ENCODE measurements around the gene ANO2.

The ANO2 gene

GRCh38 chr12:5736527-5736926 is 208.5 kb downstream of the ANO2 start:
- no peak for ATAC-seq
- TF ChIP-seq TOX (CRISPR knock-in tag; IDR thresholded peaks at IDR 0.05; ENCODE audit: borderline replicate concordance) (no peak), ARNTL (CRISPR knock-in tag; IDR thresholded peaks at IDR 0.05; ENCODE audit: borderline replicate concordance, low read depth) (no peak)
- TF ChIP-seq, protein P1, sequence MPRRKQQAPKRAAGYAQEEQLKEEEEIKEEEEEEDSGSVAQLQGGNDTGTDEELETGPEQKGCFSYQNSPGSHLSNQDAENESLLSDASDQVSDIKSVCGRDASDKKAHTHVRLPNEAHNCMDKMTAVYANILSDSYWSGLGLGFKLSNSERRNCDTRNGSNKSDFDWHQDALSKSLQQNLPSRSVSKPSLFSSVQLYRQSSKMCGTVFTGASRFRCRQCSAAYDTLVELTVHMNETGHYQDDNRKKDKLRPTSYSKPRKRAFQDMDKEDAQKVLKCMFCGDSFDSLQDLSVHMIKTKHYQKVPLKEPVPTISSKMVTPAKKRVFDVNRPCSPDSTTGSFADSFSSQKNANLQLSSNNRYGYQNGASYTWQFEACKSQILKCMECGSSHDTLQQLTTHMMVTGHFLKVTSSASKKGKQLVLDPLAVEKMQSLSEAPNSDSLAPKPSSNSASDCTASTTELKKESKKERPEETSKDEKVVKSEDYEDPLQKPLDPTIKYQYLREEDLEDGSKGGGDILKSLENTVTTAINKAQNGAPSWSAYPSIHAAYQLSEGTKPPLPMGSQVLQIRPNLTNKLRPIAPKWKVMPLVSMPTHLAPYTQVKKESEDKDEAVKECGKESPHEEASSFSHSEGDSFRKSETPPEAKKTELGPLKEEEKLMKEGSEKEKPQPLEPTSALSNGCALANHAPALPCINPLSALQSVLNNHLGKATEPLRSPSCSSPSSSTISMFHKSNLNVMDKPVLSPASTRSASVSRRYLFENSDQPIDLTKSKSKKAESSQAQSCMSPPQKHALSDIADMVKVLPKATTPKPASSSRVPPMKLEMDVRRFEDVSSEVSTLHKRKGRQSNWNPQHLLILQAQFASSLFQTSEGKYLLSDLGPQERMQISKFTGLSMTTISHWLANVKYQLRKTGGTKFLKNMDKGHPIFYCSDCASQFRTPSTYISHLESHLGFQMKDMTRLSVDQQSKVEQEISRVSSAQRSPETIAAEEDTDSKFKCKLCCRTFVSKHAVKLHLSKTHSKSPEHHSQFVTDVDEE (CRISPR knock-in tag; IDR thresholded peaks at IDR 0.05): no peak

DNA sequence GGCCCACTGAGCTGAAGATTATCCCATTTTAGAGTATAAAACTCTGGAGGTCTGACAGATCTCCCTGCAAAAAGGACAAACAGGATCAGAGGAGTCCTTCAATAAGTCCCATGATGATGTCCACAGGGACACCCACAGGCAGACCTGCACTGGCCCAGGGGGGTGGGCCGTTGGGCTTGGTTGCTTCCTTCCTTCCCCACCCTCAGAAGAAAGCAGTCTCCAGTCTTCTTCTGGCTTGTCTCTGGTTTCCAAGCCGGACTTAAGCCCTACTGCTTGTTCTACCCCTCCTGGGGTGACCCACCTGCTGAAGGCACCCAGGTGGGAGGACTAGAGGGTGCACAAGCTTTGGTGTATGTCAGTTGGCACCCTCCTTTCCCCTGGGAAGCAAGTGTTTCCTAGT is 209.0 kb downstream of the ANO2 start:
- ATAC-seq: no peak
- TF ChIP-seq PPARA (CRISPR knock-in tag; IDR thresholded peaks at IDR 0.05; ENCODE audit: borderline replicate concordance): no peak
- TF ChIP-seq RARB (CRISPR knock-in tag; IDR thresholded peaks at IDR 0.05): no peak
- TF ChIP-seq POU6F1 (CRISPR knock-in tag; IDR thresholded peaks at IDR 0.05; ENCODE audit: borderline replicate concordance, low read depth): no peak
- no peak for TF ChIP-seq BACH2 (CRISPR knock-in tag; IDR thresholded peaks at IDR 0.05; ENCODE audit: borderline replicate concordance)
- TF ChIP-seq CSDC2 (CRISPR knock-in tag; IDR thresholded peaks at IDR 0.05): no peak
- TF ChIP-seq, protein P2, sequence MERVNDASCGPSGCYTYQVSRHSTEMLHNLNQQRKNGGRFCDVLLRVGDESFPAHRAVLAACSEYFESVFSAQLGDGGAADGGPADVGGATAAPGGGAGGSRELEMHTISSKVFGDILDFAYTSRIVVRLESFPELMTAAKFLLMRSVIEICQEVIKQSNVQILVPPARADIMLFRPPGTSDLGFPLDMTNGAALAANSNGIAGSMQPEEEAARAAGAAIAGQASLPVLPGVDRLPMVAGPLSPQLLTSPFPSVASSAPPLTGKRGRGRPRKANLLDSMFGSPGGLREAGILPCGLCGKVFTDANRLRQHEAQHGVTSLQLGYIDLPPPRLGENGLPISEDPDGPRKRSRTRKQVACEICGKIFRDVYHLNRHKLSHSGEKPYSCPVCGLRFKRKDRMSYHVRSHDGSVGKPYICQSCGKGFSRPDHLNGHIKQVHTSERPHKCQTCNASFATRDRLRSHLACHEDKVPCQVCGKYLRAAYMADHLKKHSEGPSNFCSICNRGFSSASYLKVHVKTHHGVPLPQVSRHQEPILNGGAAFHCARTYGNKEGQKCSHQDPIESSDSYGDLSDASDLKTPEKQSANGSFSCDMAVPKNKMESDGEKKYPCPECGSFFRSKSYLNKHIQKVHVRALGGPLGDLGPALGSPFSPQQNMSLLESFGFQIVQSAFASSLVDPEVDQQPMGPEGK (CRISPR knock-in tag; IDR thresholded peaks at IDR 0.05; ENCODE audit: borderline replicate concordance): no peak
- no peak for TF ChIP-seq ZC3H10 (CRISPR knock-in tag; IDR thresholded peaks at IDR 0.05)
- TF ChIP-seq ZFP3 (CRISPR knock-in tag; IDR thresholded peaks at IDR 0.05): no peak
- TF ChIP-seq, protein P1 (CRISPR knock-in tag; IDR thresholded peaks at IDR 0.05): no peak
- TF ChIP-seq, protein P3, sequence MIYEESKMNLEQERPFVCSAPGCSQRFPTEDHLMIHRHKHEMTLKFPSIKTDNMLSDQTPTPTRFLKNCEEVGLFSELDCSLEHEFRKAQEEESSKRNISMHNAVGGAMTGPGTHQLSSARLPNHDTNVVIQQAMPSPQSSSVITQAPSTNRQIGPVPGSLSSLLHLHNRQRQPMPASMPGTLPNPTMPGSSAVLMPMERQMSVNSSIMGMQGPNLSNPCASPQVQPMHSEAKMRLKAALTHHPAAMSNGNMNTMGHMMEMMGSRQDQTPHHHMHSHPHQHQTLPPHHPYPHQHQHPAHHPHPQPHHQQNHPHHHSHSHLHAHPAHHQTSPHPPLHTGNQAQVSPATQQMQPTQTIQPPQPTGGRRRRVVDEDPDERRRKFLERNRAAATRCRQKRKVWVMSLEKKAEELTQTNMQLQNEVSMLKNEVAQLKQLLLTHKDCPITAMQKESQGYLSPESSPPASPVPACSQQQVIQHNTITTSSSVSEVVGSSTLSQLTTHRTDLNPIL (CRISPR knock-in tag; IDR thresholded peaks at IDR 0.05; ENCODE audit: low read depth): no peak
- no peak for TF ChIP-seq SNAI2 (CRISPR knock-in tag; IDR thresholded peaks at IDR 0.05)
- TF ChIP-seq TOX (CRISPR knock-in tag; IDR thresholded peaks at IDR 0.05; ENCODE audit: borderline replicate concordance): no peak
- TF ChIP-seq, protein P4, sequence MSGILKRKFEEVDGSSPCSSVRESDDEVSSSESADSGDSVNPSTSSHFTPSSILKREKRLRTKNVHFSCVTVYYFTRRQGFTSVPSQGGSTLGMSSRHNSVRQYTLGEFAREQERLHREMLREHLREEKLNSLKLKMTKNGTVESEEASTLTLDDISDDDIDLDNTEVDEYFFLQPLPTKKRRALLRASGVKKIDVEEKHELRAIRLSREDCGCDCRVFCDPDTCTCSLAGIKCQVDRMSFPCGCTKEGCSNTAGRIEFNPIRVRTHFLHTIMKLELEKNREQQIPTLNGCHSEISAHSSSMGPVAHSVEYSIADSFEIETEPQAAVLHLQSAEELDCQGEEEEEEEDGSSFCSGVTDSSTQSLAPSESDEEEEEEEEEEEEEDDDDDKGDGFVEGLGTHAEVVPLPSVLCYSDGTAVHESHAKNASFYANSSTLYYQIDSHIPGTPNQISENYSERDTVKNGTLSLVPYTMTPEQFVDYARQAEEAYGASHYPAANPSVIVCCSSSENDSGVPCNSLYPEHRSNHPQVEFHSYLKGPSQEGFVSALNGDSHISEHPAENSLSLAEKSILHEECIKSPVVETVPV (CRISPR knock-in tag; IDR thresholded peaks at IDR 0.05): no peak
- no peak for TF ChIP-seq TCF4 (CRISPR knock-in tag; IDR thresholded peaks at IDR 0.05; ENCODE audit: borderline replicate concordance)
- no peak for TF ChIP-seq ZNF8 (CRISPR knock-in tag; IDR thresholded peaks at IDR 0.05)
- no peak for TF ChIP-seq OSR1 (CRISPR knock-in tag; IDR thresholded peaks at IDR 0.05)
- TF ChIP-seq ISL1 (CRISPR knock-in tag; IDR thresholded peaks at IDR 0.05): no peak

Measured in SK-N-SH treated with all-trans-retinoic acid at 6 μM for 48 hours (cell line).